ENCODE results near the gene CRYBA2.

Gene CRYBA2

GRCh38 chr2:218981881-218982585, 11.2 kb downstream of the CRYBA2 start:
- no peak for DNase-seq (ENCODE audit: low read depth)

GRCh38 chr2:218981390-218981880, 11.8 kb downstream of the CRYBA2 start:
- no peak for DNase-seq (ENCODE audit: low read depth)

- no peak for DNase-seq (ENCODE audit: low read depth)
Observed at GRCh38 chr2:218980735-218981389, 12.4 kb downstream of the CRYBA2 start.

- peak; percentile 73 for DNase-seq (ENCODE audit: low read depth)
Observed at GRCh38 chr2:218979846-218980734, 13.1 kb downstream of the CRYBA2 start.

- DNase-seq (ENCODE audit: low read depth), result no peak
Observed at GRCh38 chr2:218975060-218975777, 18.0 kb downstream of the CRYBA2 start.

GRCh38 chr2:218970894-218971293, 22.3 kb downstream of the CRYBA2 start:
- no peak for DNase-seq (ENCODE audit: low read depth)

- DNase-seq (ENCODE audit: low read depth), result no peak
Observed at GRCh38 chr2:218964041-218964771, 29.0 kb downstream of the CRYBA2 start.

- DNase-seq (ENCODE audit: low read depth), result no peak
Observed at GRCh38 chr2:218963601-218964000, 29.6 kb downstream of the CRYBA2 start.

GRCh38 chr2:218962859-218963492, 30.2 kb downstream of the CRYBA2 start:
- DNase-seq (ENCODE audit: low read depth), result peak; percentile 15

- DNase-seq (ENCODE audit: low read depth), result no peak
Observed at GRCh38 chr2:218961651-218962570, 31.3 kb downstream of the CRYBA2 start.

- DNase-seq (ENCODE audit: low read depth), result no peak
Observed at GRCh38 chr2:218961229-218961628, 32.0 kb downstream of the CRYBA2 start.

- DNase-seq (ENCODE audit: low read depth), result no peak
Observed at GRCh38 chr2:218960309-218961165, 32.7 kb downstream of the CRYBA2 start.

GRCh38 chr2:218959761-218960308, 33.4 kb downstream of the CRYBA2 start:
- no peak for DNase-seq (ENCODE audit: low read depth)

- peak; percentile 20 for DNase-seq (ENCODE audit: low read depth)
Observed at GRCh38 chr2:218959141-218959731, 34.0 kb downstream of the CRYBA2 start, which contains the start of gene CDK5R2. CDK5R2 (plus strand) TSS chr2:218959666; CDS start chr2:218959821, 155 bp downstream.

GRCh38 chr2:218958276-218958675, 34.9 kb downstream of the CRYBA2 start:
- no peak for DNase-seq (ENCODE audit: low read depth)

GRCh38 chr2:218957671-218958070, 35.6 kb downstream of the CRYBA2 start:
- DNase-seq (ENCODE audit: low read depth), result no peak

- no peak for DNase-seq (ENCODE audit: low read depth)
Observed at GRCh38 chr2:218956039-218956438, 37.2 kb downstream of the CRYBA2 start.
